Sigmoid colon (tissue), 4 donors: Measurements from ENCODE around the gene PPM1K.

Source experiments
- EP300 ChIP-seq, 4 donors: sonication (generic); formaldehyde crosslinking; IDR thresholded peaks; one replicate each; pipeline ENCODE4 v1.6.1; 2017; ENCODE audit warnings: antibody characterized with exemption in 4 of 4
- POLR2A ChIP-seq, 2 donors: fragments of 450-650 bp; IDR thresholded peaks; one replicate each; pipeline ENCODE4 v1.6.1; 2016; ENCODE audit warnings: antibody characterized with exemption in 2 of 2, mild to moderate bottlenecking in 2 of 2, moderate library complexity in 2 of 2
- POLR2AphosphoS5 ChIP-seq, 4 donors: sonication (generic); formaldehyde crosslinking; IDR thresholded peaks; one replicate each; pipeline ENCODE4 v1.6.1; 2017; ENCODE audit warnings: antibody characterized with exemption in 4 of 4
- TF ChIP-seq, protein P1 (sequence below), 4 experiments: fragments of 450-650 bp in 3 of 4; fragments of 200-600 bp in 1 of 4; IDR thresholded peaks; one replicate each; pipeline ENCODE4 v1.5.1; 2016 to 2019; ENCODE audit warnings: antibody characterized with exemption in 4 of 4, mild to moderate bottlenecking in 3 of 4, moderate library complexity in 2 of 4

DNA sequence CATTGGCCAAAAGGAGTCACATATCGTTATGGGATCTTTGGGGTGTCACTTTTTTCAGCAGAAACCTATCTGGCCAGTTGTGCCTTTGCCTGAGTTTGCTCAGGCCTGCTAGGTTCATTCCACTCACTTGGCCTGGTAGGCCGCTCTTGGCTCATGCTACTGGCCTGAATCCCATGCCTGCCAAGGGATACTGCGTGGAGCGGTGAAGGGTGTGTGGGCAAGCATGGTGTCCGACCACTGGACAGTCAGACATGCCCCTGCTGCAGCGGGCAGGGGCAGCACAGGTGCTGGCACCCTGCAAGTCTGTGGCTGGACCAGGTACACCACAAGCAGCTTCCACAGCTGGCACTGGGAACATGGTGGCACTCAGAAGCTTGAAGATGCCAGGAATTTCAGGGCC is 11.3 kb upstream of the PPM1K start:
- TF ChIP-seq, protein P1, sequence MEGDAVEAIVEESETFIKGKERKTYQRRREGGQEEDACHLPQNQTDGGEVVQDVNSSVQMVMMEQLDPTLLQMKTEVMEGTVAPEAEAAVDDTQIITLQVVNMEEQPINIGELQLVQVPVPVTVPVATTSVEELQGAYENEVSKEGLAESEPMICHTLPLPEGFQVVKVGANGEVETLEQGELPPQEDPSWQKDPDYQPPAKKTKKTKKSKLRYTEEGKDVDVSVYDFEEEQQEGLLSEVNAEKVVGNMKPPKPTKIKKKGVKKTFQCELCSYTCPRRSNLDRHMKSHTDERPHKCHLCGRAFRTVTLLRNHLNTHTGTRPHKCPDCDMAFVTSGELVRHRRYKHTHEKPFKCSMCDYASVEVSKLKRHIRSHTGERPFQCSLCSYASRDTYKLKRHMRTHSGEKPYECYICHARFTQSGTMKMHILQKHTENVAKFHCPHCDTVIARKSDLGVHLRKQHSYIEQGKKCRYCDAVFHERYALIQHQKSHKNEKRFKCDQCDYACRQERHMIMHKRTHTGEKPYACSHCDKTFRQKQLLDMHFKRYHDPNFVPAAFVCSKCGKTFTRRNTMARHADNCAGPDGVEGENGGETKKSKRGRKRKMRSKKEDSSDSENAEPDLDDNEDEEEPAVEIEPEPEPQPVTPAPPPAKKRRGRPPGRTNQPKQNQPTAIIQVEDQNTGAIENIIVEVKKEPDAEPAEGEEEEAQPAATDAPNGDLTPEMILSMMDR (IDR thresholded peaks at IDR 0.05), result no peak
- TF ChIP-seq POLR2A (IDR thresholded peaks at IDR 0.05), result no peak
- no peak for TF ChIP-seq EP300 (IDR thresholded peaks at IDR 0.05)
- TF ChIP-seq POLR2AphosphoS5 (IDR thresholded peaks at IDR 0.05), result no peak
